ENCODE results near the gene XPC. TPM values are rescaled to one million over a fixed set of nuclear protein-coding genes. Genes with fewer than 3 reads are reported as not detected.

The XPC gene
- total RNA-seq, 1 experiment from 2014 or later: 24.3 TPM

DNA sequence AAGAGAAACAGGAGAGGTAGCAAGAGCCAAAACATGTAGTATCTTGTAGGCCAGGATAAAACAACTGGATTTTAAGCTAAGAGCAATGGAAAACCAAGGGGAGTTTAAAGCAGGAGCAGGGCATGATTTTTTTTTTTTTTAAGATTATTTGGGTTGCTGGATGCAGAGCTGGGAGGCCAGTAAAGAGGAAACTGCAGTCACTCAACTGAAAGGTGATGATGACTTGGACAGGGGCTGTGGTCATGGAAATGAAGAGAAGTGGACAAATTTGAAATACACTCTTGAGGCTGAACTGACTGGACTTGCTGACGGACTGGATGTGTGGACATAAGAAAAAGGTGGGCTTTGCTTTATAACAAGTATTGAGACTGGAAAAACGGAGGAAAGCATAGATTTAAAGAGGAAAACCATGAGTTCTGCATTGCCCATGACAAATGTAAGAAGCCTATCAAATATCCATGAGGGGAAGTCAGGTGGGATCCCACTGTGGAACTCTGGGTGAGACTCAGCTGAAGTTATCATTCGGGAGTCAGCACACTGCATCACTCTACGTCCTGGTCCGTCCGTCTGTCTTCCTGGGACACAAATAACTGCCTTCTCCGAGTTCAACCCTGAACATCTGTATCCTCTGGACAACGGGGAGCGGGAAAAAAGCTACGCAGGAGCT lies 688 bp downstream of the XPC start:
- peaks cover 32% of the 10 kb centered on the region for H3K4me1 Mint-ChIP-seq (ENCODE audit: low read depth, unreplicated experiment)
- TF ChIP-seq, protein P1, sequence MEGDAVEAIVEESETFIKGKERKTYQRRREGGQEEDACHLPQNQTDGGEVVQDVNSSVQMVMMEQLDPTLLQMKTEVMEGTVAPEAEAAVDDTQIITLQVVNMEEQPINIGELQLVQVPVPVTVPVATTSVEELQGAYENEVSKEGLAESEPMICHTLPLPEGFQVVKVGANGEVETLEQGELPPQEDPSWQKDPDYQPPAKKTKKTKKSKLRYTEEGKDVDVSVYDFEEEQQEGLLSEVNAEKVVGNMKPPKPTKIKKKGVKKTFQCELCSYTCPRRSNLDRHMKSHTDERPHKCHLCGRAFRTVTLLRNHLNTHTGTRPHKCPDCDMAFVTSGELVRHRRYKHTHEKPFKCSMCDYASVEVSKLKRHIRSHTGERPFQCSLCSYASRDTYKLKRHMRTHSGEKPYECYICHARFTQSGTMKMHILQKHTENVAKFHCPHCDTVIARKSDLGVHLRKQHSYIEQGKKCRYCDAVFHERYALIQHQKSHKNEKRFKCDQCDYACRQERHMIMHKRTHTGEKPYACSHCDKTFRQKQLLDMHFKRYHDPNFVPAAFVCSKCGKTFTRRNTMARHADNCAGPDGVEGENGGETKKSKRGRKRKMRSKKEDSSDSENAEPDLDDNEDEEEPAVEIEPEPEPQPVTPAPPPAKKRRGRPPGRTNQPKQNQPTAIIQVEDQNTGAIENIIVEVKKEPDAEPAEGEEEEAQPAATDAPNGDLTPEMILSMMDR (IDR thresholded peaks at IDR 0.05; ENCODE audit: unreplicated experiment): no peak
- no peak for DNase-seq
- TSS peak; percentile 50 for BruUV-seq (replicated peaks)
- peak overlapping the region; percentile 90 for H3K27ac Mint-ChIP-seq (ENCODE audit: unreplicated experiment)
- H3K27me3 Mint-ChIP-seq (ENCODE audit: unreplicated experiment): no peaks in the 10 kb centered on the region
- no peaks in the 10 kb centered on the region for H3K9me3 Mint-ChIP-seq (ENCODE audit: low read depth, unreplicated experiment)
- H3K36me3 Mint-ChIP-seq (ENCODE audit: insufficient read depth, unreplicated experiment): peaks cover 33% of the 10 kb centered on the region
- intact Hi-C loops (cut with micrococcal nuclease; ENCODE audit: unreplicated experiment): loop anchor here (2.0 kb wide), 1 partner anchor 33 kb away; no protein-coding TSS in a partner anchor
- peak overlapping the region; percentile 97 for H3K4me3 Mint-ChIP-seq (ENCODE audit: low read depth, unreplicated experiment)
- CTCF ChIA-PET: interaction anchor here (0.6 to 1.2 kb wide), 3 partner anchors 12 to 696 kb away, joined by 3 to 8 read pairs (median 6); partner anchors contain the start of genes CHCHD4 and TMEM43

DNA sequence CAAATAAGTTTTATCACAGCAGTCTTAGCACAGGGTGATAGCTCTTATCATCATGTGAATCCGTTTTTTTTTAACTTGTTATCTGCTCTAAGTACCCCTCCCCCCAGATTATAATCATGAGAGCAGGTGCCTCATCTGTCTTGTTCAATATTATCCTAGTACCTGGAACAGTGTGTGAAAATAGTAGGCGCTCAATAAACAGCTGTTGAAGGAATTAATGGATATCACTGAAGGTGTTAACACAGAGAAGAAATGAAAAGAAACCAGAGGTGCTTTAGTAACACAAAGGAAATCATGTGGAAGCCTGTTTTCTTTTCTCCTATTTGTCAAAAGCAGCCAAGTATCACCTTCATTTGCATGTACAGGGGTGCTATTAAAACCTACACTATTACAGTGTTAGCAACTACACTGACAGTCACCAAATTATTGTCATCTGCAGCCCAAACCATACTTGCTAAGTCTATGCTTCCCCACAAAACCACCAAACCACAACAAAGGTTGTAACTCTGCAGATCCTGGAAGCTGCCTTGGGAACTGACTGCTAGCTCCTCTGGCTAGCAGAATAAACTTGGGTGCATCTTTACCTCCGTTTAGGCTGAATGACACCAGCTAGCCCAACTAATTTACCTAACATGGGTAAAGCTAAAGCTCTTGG lies 2.9 kb downstream of the XPC start:
- CTCF ChIA-PET: interaction anchor here (0.6 to 0.9 kb wide), 2 partner anchors 31 to 1358 kb away, joined by 3 to 4 read pairs; no protein-coding TSS in a partner anchor

DNA sequence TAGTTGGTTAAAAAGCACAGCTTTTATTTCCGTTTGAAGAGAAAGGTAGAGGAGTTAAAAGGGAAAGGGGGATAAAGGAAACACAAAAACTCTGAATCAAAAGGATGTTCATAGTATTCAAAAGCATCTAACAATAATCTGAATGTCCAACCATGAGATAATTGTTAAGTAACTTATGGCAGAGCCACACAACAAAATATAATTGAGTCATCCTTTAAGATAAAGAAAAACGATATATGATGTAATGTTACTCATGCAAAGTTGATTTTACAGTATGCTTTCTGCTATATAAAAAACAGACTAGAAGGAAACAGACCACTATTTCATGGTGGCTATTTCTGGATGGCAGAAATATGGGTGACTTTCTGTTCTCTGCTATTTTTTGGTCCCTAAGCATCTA lies 3.9 kb downstream of the XPC start:
- Mint-ChIP-seq H3K36me3 (ENCODE audit: insufficient read depth, unreplicated experiment) (peaks cover 28% of the 10 kb centered on the region), H3K4me1 (ENCODE audit: low read depth, unreplicated experiment) (peaks cover 25% of the 10 kb centered on the region), H3K9me3 (ENCODE audit: low read depth, unreplicated experiment) (no peaks in the 10 kb centered on the region), H3K4me3 (ENCODE audit: low read depth, unreplicated experiment) (no peak overlapping the region), H3K27ac (ENCODE audit: unreplicated experiment) (no peak overlapping the region), H3K27me3 (ENCODE audit: unreplicated experiment) (no peaks in the 10 kb centered on the region)
- no peak for DNase-seq
- no TSS peak for BruUV-seq (replicated peaks)
- TF ChIP-seq, protein P1 (IDR thresholded peaks at IDR 0.05; ENCODE audit: unreplicated experiment): no peak
- intact Hi-C loops (cut with micrococcal nuclease; ENCODE audit: unreplicated experiment): no loop called here
- CTCF ChIA-PET: interaction anchor here (0.9 kb wide), 1 partner anchor 30 kb away, joined by 3 read pairs; no protein-coding TSS in a partner anchor

More for the DNA sequence above, 2.9 kb downstream of the XPC start:
- no peak overlapping the region for H3K4me3 Mint-ChIP-seq (ENCODE audit: low read depth, unreplicated experiment)
- peaks cover 32% of the 10 kb centered on the region for H3K4me1 Mint-ChIP-seq (ENCODE audit: low read depth, unreplicated experiment)
- intact Hi-C loops (cut with micrococcal nuclease; ENCODE audit: unreplicated experiment): no loop called here
- H3K9me3 Mint-ChIP-seq (ENCODE audit: low read depth, unreplicated experiment): no peaks in the 10 kb centered on the region
- no peak overlapping the region for H3K27ac Mint-ChIP-seq (ENCODE audit: unreplicated experiment)
- no TSS peak for BruUV-seq (replicated peaks)
- DNase-seq: no peak
- TF ChIP-seq, protein P1 (IDR thresholded peaks at IDR 0.05; ENCODE audit: unreplicated experiment): no peak
- H3K36me3 Mint-ChIP-seq (ENCODE audit: insufficient read depth, unreplicated experiment): peaks cover 32% of the 10 kb centered on the region
- H3K27me3 Mint-ChIP-seq (ENCODE audit: unreplicated experiment): no peaks in the 10 kb centered on the region

DNA sequence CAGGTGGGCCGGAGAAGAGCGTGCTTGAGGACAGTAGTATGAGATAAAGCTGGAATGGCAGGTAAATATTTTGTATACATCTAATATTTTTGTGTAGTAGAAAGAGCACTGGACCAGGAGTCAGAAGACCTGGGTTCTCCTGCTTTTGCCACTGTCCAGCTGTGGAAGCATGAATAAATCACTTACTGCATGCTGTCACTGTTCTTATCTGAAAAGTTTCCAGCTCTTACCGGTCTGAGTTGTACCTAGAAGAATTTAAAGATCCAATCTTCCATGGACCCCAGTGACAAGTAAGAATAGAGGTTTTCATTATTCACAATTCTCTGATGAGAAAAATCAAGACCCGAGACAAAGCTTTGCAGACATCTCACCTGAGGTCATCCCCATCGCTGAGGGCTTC lies 5.9 kb downstream of the XPC start:
- no TSS peak for BruUV-seq (replicated peaks)
- no peaks in the 10 kb centered on the region for H3K9me3 Mint-ChIP-seq (ENCODE audit: low read depth, unreplicated experiment)
- H3K36me3 Mint-ChIP-seq (ENCODE audit: insufficient read depth, unreplicated experiment): peaks cover 8% of the 10 kb centered on the region
- CTCF ChIA-PET: no interaction called here
- peaks cover 18% of the 10 kb centered on the region for H3K4me1 Mint-ChIP-seq (ENCODE audit: low read depth, unreplicated experiment)
- H3K27me3 Mint-ChIP-seq (ENCODE audit: unreplicated experiment): no peaks in the 10 kb centered on the region
- H3K4me3 Mint-ChIP-seq (ENCODE audit: low read depth, unreplicated experiment): no peak overlapping the region
- TF ChIP-seq, protein P1 (IDR thresholded peaks at IDR 0.05; ENCODE audit: unreplicated experiment): no peak
- intact Hi-C loops (cut with micrococcal nuclease; ENCODE audit: unreplicated experiment): no loop called here
- DNase-seq: no peak
- no peak overlapping the region for H3K27ac Mint-ChIP-seq (ENCODE audit: unreplicated experiment)

All from Calu3 (cell line).